Colonic mucosa (tissue), 4 donors: Measurements from ENCODE around the gene CIDEC. TPM values are rescaled to one million over a fixed set of nuclear protein-coding genes. Genes with fewer than 3 reads are reported as not detected.

Experiments used
- DNase-seq: peaks from one replicate; pipeline ENCODE4 v3.0.0-alpha.2; 2020
- H3K27ac ChIP-seq: fragments of 200-600 bp; one replicate; pipeline ENCODE4 v1.8.0; 2021
- H3K27me3 ChIP-seq: fragments of 200-600 bp; one replicate; pipeline ENCODE4 v1.8.0; 2021
- H3K36me3 ChIP-seq: fragments of 200-600 bp; one replicate; pipeline ENCODE4 v1.8.0; 2021
- H3K4me1 ChIP-seq: fragments of 200-600 bp; one replicate; pipeline ENCODE4 v1.8.0; 2021; ENCODE audit warnings: mild to moderate bottlenecking
- H3K4me3 ChIP-seq: fragments of 200-600 bp; one replicate; pipeline ENCODE4 v1.8.0; 2021
- H3K9ac ChIP-seq, 2 donors: one replicate each; pipeline ENCODE4 v1.7.0; 2013; ENCODE audit warnings: control low read depth in 2 of 2, low read depth in 2 of 2, low read length in 2 of 2
- H3K9me3 ChIP-seq: fragments of 200-600 bp; one replicate; pipeline ENCODE4 v1.8.0; 2021
- CTCF ChIP-seq: fragments of 200-600 bp; IDR thresholded peaks from one replicate; pipeline ENCODE4 v1.8.0; 2022; ENCODE audit warnings: antibody characterized with exemption, mild to moderate bottlenecking
- intact Hi-C: fragments of 100-400 bp; cut with DNase I; formaldehyde crosslinking; loops from one replicate; pipeline ENCODE4 v1.14.1; 2022
- total RNA-seq, 2 donors: library from RNA; stranded (reverse); fragmentation: NEBNext Ultra II Directional in 1 of 2; extraction: Animal tissue kit (Norgen Biotek cat#: 25700) in 1 of 2; gene quantifications; one replicate each; pipeline ENCODE4 v1.2.1, GENCODE V29; 2021
- donor health status: healthy.
- donor health status: DM: no; HTN: no; CAD: no.
- donor health status: DM: no; HTN: no; CAD: no.

Gene CIDEC
- total RNA-seq, 2 donors from 2014 or later, result 4.5 to 8.9 TPM

GRCh38 chr3:9912294-9912935 is 32.4 kb upstream of the CIDEC start:
- no peaks in the 10 kb centered on the region for H3K27me3 ChIP-seq
- no peaks in the 10 kb centered on the region for H3K9me3 ChIP-seq
- no peak overlapping the region for H3K4me3 ChIP-seq
- no peak for TF ChIP-seq CTCF
- H3K27ac ChIP-seq, result no peak overlapping the region
- no peaks in the 10 kb centered on the region for H3K36me3 ChIP-seq
- DNase-seq, result no peak
- no peak overlapping the region for H3K9ac ChIP-seq
- H3K4me1 ChIP-seq, result peaks cover 6% of the 10 kb centered on the region
- intact Hi-C loops, result no loop called here

GRCh38 chr3:9911863-9912262 is 31.8 kb upstream of the CIDEC start:
- intact Hi-C loops, result no loop called here
- H3K36me3 ChIP-seq, result no peaks in the 10 kb centered on the region
- peaks cover 6% of the 10 kb centered on the region for H3K4me1 ChIP-seq
- no peak for TF ChIP-seq CTCF
- no peak overlapping the region for H3K9ac ChIP-seq
- H3K27ac ChIP-seq, result no peak overlapping the region
- H3K4me3 ChIP-seq, result no peak overlapping the region
- H3K9me3 ChIP-seq, result no peaks in the 10 kb centered on the region
- H3K27me3 ChIP-seq, result no peaks in the 10 kb centered on the region
- no peak for DNase-seq

GRCh38 chr3:9909221-9910013 is 29.4 kb upstream of the CIDEC start:
- Histone ChIP-seq H3K4me1 (peaks cover 1% of the 10 kb centered on the region), H3K27ac (no peak overlapping the region), H3K9me3 (no peaks in the 10 kb centered on the region), H3K27me3 (no peaks in the 10 kb centered on the region), H3K4me3 (no peak overlapping the region), H3K9ac (no peak overlapping the region), H3K36me3 (no peaks in the 10 kb centered on the region)
- intact Hi-C loops, result no loop called here
- no peak for DNase-seq
- no peak for TF ChIP-seq CTCF

- H3K4me1 ChIP-seq, result no peaks in the 10 kb centered on the region
- no peak overlapping the region for H3K4me3 ChIP-seq
- no peak overlapping the region for H3K27ac ChIP-seq
- intact Hi-C loops, result no loop called here
- H3K36me3 ChIP-seq, result no peaks in the 10 kb centered on the region
- H3K27me3 ChIP-seq, result no peaks in the 10 kb centered on the region
- DNase-seq, result no peak
- H3K9me3 ChIP-seq, result no peaks in the 10 kb centered on the region
- no peak for TF ChIP-seq CTCF
- no peak overlapping the region for H3K9ac ChIP-seq
Observed at GRCh38 chr3:9908286-9908685, 28.2 kb upstream of the CIDEC start.

GRCh38 chr3:9906480-9906879 is 26.4 kb upstream of the CIDEC start:
- TF ChIP-seq CTCF, result no peak
- H3K4me1 ChIP-seq, result peaks cover 2% of the 10 kb centered on the region
- no peak overlapping the region for H3K4me3 ChIP-seq
- H3K27ac ChIP-seq, result no peak overlapping the region
- H3K9me3 ChIP-seq, result no peaks in the 10 kb centered on the region
- intact Hi-C loops, result no loop called here
- H3K36me3 ChIP-seq, result no peaks in the 10 kb centered on the region
- DNase-seq, result no peak
- H3K9ac ChIP-seq, result no peak overlapping the region
- no peaks in the 10 kb centered on the region for H3K27me3 ChIP-seq
